Activated CD8-positive, alpha-beta memory T cell treated with anti-CD3 and anti-CD28 coated beads for 4 hours (primary cell): Measurements from ENCODE around the gene STK35.
"Not testable (repeated sequence)": the region's sequence is repeated elsewhere in the genome, so short reads cannot be mapped to it uniquely, and the experiment has no call there.

Experiments used
- DNase-seq, 2 donors: peaks; one replicate each; pipeline ENCODE4 v3.0.0-alpha.2; 2020; ENCODE audit warnings: low read depth in 2 of 2

STK35 gene

GRCh38 chr20:2162823-2163166, 61.2 kb downstream of the STK35 start:
- no peak for DNase-seq

DNA sequence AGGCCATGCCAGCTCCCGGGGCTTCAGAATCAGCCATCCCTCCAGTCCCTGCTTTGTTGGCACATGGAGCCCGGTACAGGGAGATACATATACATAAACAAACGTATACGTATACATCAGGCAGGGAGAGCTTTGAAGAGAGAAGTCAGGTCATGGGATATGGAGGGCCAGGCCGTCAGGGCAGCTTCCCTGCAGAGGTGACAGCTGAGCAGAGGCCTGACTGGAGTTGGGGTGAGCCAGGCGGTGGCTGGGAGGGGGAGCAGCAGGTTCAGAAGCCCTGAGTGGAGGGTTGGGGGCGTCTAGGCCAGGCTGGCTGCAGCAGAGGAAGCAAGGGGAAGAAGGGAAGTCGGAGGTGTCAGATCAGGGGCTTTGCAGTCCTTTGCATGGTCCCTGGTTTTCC, 61.7 kb downstream of the STK35 start:
- DNase-seq = no peak

DNA sequence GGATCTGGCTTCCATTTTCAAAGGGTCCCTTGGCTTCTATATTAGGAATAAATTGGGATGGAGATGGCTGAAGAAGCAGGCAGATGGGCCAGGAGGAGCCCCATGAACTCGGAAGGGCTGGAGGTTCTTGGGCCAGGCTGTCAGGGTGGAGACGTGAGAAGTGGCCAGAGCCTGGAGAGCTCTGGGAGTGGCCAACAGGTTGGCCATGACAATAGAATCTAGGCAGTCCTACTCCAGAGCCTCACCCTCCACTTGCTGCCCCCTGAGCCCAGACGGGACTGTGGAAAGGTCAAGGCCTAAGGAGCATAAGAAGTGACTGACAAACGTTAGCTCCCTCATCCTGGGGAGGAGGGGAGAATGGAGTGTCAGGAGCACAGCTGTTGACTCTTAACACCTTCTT, 62.1 kb downstream of the STK35 start:
- no peak for DNase-seq

GRCh38 chr20:2164421-2164820, 62.8 kb downstream of the STK35 start:
- DNase-seq = no peak

DNA sequence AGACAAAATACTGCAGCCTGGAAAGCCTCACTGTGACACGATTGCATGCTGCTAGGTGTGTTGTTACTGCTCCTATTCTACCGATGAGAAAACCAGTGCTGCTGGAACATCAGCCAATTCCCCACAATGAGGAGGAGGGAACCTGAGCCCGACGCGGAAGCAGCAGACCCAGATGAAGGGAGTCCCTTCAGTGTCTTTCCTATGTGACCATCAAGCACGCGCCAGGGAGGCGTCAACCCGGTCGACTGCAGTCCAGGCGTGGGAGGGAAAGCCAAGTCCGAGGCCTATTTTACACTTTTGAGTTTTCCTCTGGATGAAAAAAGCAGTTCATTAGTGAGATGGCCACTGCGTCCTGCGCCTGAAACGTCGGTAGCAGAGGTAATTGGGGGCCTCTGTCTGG, 63.3 kb downstream of the STK35 start:
- no peak for DNase-seq

DNA sequence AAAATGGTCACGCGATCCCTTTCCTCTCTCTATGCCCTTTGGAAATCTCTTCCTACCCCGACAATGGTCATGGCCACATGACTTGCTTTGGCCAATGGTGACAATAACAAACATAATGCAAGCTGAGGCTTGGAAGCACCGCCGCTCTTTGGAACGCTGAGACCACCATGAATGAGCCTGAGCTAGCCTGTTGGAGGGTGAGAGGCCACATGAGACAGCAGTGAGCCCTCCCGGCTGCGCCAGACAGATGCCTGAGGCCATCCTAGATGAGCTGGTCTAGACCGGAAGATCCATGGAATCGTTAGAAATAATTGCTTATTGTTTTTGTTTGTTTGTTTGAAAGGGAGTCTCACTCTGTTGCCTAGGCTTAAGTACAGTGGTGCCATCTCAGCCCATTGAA, 64.2 kb downstream of the STK35 start:
- no peak for DNase-seq

DNA sequence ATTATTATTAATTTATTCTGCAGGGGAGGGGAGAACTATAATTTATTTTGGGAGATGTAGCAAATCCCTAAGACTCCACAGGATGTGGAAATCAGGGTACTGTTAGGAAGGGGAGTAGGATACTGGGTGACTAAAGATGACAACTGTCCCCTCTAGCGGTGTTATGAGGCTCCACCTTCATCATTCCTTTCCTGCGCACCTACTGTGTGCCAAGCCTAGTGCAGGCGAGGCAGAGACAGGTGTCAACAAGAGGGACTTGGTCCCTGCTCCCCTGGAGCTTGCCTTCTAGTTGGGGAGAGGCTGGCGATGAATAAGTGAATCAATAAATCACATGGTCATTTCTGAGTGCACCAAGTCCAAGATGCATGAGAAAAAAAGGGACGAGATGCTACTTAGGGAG, 65.5 kb downstream of the STK35 start:
- no peak for DNase-seq

DNA sequence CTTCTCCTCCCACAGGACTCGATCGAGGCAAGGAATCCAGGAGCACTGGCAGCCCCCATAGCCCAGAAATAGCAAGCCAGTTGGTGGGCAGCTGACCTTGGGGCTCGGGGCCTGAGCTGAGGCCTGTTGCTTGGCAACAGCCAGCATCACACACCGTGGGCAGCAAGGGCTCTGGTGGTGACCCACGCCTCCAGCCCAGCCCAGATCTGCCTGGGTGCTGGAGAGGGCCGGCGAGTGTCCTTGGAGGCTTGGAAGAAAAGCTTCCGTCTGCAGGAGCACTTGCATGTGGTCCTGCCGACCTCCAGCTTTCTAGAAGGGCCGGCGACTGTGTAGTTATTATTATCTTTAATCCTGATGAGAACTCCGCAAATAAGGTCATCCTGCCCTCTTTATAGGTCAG, 67.3 kb downstream of the STK35 start:
- no peak for DNase-seq

DNA sequence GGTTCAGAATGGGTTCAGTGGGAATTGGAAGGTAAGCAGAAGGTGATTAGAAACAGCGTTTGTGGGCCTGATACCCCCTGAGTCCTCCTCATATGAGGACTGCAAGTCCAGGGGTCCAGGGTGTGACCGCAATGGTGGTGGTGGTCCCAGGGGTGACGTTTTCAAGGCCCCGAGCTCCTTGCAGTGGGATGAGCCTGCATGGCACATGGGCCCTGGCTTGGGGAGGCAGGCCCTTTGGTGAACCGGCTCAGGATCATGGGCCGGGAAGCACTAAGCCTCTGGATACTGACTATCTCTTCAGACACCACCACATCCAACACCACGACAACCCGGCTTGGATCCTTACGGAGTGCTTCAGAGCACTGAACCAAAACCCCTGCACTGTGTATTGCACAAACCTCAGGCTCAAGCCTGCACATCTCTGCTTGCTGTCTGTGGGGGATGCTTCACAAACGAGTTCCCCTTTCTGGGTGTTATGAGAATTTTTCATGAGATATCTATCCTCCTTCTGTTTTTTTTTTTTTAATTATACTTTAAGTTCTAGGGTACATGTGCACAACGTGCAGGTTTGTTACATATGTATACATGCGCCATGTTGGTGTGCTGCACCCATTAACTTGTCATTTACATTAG, 67.9 kb downstream of the STK35 start:
- no peak for DNase-seq

GRCh38 chr20:2170404-2170803, 68.8 kb downstream of the STK35 start:
- DNase-seq = no peak

- DNase-seq = no peak
Measured at GRCh38 chr20:2171266-2171790, 69.7 kb downstream of the STK35 start.

DNA sequence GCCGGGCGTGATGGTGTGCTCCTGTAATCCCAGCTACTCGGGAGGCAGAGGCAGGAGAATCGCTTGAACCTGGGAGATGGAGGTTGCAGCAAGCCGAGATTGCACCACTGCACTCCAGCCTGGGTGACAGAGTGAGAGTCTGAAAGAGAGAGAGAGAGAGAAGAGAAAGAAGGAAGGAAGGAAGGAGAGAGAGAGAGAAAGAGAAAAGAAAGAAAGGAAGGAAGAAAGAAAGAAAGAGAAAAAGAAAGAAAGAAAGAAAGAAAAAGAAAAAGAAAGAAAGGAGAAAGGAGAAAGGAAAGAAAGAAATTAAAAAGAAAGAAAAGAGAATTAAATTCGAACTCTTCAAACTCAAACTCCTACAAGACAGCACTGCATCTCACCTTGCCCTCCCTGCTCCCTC, 70.2 kb downstream of the STK35 start:
- DNase-seq = not testable (repeated sequence)

DNA sequence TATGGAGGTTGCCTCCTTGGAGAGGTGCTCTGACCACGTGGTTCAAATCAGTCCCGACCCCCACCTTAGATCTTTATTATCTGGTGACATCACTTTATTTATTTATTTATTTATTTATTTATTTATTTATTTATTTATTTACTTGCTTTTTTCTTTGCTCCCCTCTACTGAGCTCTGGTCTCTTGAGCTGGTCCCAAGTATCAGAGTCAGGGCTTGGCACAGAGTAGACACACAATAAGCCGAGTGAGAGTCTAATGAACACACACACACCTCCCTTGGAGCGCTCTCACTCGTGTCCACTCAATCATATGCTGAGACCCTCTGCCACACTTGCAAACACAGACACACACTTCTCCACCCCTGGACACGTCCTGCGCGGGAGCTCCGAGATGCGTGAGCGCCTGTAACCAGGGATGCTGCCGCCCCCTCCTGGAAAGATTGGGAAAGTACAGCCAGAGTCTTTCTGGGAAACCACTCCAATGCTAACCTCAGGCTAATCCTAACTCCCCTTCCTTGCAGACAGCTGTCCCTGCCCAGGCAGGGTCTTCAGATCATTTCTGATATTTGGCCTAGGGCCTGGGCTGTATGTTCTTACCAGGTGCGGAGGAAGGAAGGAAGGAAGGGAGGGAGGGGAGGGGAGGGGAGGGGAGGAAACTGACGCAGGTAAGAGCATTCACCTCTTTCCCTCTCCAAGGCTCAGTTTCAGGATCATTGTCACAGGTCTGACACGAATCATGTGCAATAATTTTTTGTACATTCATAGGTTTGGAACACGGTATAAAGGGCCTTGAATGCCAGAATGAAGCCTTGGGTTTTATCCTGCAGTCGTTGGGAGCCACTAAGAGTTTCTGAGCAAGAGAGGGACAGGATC, 70.9 kb downstream of the STK35 start:
- peak; percentile 38 to 45 for DNase-seq

GRCh38 chr20:2173186-2173585, 71.6 kb downstream of the STK35 start:
- DNase-seq = no peak

DNA sequence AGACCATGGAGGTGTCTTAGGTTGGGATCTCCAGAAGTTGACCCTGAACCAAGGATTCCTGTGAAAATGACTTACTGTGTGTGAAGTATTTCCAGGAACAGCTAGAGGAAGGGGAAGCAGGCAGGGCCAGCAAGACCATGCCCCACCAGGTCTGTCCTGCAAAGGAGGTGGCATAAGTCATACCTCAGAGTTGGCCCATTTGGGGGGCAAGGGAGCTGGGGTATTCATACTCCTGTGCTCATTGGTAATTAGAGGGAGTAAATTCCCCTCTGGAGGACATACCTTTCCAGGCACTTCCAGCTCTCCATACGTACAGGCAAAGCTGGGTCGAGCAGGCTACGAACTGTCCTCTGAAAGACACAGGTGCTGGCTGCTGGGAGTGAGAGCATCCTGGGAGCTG, 72.4 kb downstream of the STK35 start:
- DNase-seq = no peak

DNA sequence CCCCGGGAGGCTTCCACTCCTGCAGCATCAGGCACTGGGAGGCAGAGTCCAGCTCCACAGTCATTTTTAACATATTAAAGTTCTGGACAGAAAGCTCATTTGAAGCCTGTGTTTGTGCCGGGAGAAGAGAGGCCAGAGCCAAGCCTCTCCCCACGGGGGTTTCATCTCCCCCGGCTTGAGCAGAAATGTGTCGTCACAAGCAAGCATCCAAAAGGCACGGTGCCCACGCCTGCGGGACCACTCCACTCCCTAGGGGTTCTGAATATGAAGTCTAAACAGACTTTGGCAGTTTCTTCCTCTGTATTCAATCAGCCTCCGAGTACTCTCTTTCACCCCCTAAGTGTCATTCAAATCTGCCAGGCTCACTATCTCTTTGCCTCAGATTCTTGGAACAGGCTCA, 75.3 kb downstream of the STK35 start:
- no peak for DNase-seq

- DNase-seq = no peak
Measured at GRCh38 chr20:2178318-2179232, 76.9 kb downstream of the STK35 start.

DNA sequence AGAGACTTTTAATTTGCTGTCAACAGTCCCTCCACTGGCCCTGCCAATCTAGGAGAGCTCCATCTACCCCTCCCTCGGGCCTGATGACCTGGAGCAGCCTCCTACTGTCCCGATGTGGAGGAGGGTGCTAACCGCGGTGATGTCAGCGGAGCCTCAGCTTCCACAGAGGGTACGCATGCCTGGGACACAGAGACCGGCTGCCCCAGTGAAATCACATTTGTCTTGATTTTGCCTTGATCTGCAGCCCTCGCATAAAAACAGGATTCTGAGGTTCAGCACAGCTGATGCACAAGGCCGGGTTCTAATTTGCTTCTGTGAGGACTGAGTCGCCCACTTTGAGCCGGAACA, 77.6 kb downstream of the STK35 start:
- no peak for DNase-seq

- no peak for DNase-seq
Measured at GRCh38 chr20:2179949-2180348, 78.3 kb downstream of the STK35 start.

DNA sequence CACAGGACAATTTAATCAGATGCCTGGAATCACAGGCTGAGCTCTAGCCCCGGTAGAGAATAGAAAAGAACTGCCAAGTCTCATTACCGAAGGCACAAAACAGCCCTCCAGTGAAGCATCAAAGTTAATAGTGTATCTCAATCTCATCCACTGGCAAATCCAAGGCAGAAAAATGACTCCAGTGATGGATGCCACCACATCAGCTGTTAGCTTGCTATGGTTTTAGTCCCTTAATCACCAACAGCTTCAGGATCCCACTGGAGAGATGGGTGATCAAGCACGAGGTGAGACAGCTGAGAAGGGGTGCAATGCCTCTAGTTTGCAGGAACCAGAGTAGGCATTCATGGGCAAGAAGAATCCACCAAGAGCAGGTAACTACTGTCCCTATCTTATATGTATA, 81.8 kb downstream of the STK35 start:
- DNase-seq = no peak

DNA sequence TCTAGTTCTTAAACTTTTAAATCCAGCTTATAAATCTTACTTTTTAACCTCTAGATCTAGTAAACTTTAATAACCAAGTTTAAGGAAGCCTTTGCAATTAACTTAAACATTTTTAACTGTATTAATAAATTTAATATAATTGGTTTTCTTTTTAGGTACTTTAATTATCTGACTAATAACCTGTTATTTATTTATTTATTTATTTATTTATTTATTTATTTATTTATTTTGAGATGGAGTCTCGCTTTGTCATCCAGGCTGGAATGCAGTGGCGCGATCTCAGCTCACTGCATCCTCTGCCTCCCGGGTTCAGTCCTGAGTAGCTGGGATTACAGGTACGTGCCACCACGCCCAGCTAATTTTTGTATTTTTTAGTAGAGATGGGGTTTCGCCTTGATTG, 83.3 kb downstream of the STK35 start:
- not testable (repeated sequence) for DNase-seq

DNA sequence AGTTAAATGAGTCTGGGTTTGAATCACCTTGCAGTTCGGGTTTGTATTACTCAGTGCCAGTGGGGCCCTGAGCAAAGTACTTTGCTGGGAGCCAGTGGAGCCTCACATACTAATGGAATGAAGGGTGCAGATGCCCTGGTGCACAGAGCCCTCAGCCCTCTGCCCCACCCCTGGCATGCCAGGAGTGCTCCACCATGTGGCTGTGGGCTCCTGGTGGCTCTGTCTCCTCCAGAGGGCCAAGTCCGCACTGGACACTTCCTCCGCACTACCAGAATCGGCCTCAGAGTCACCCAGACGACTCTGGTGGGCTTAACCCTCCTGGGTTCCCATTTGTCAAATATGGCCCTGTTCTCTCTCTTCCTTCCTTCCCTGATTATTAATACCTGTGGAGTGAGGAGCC, 94.0 kb downstream of the STK35 start:
- no peak for DNase-seq
